ENCODE results near the gene DPP9. TPM values are rescaled to one million over a fixed set of nuclear protein-coding genes. Genes with fewer than 3 reads are reported as not detected.

The DPP9 gene
- total and polyA plus RNA-seq, 2 of the 8 experiments (the other 6 are each of a cell fraction or from before 2014, with no cell fraction given) = 11.6 to 40.7 TPM

DNA sequence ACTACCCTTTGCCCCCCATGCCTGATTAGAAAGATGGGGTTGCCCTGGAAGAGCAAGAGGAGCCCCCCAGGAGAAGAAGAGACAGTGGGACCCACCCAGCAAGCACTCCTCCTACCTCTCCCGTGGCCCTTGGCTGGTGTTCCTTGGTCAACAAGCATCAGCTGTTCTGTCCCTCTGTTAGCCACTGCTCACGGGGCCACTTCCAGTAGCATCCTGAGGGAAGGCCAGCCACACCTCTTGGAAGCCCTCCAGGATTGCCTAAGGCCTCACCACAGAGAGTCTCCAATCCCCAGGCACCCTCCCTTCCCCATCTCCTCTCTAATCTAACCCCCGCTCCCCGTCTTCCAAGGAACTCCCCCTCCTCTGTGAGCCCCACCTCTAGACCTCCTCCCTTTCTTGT is 15.1 kb upstream of the DPP9 start:
- Histone ChIP-seq H3K56ac (replicated peaks; ENCODE audit: insufficient read length, low read depth, low read length) (no peak overlapping the region), H2AFZ (ENCODE audit: low read length) (no peak overlapping the region), H3K9ac (replicated peaks in 1 of 4; ENCODE audit: extremely low read depth in 1 of 4, low read depth in 3 of 4, low read length in 3 of 4) (no peak overlapping the region), H2BK120ac (replicated peaks; ENCODE audit: low read depth, low read length) (no peak overlapping the region), H3K18ac (ENCODE audit: extremely low read depth, low read length) (no peak overlapping the region), H4K91ac (replicated peaks; ENCODE audit: insufficient read length, low read length) (no peak overlapping the region), H2AK5ac (ENCODE audit: low read depth, low read length) (no peak overlapping the region), H4K20me1 (replicated peaks in 1 of 2; ENCODE audit: control insufficient read depth in 1 of 2, insufficient read depth in 2 of 2, low read length in 2 of 2) (no peaks in the 10 kb centered on the region), H4K8ac (ENCODE audit: extremely low read depth, insufficient read depth, low read length) (no peak overlapping the region; the same call in 1 of the 2 replicates), H3K23me2 (ENCODE audit: low read depth, low read length) (peaks cover 3% of the 10 kb centered on the region; the same call in 1 of the 2 replicates), H2BK15ac (ENCODE audit: low read length) (no peak overlapping the region), H2BK12ac (ENCODE audit: low read depth, low read length) (no peak overlapping the region; the same call in 1 of the 2 replicates), H3K27ac (ENCODE audit: low read depth, low read length) (no peak overlapping the region), H3K23ac (ENCODE audit: insufficient read length) (no peak overlapping the region), H3K36me3 (ENCODE audit: control insufficient read depth in 2 of 4, insufficient read depth in 4 of 4, low read length in 3 of 4) (no peaks in the 10 kb centered on the region), H3K4me1 (replicated peaks in 1 of 4; ENCODE audit: control insufficient read depth in 3 of 4, insufficient read depth in 4 of 4, low read length in 3 of 4) (peaks cover 0 to 16% (median 9%) of the 10 kb centered on the region in 4 experiments; a peak in 5 of 7 replicates), H3K4me3 (ENCODE audit: extremely low read depth in 1 of 4, insufficient read depth in 2 of 4, low read depth in 3 of 4, low read length in 4 of 4) (no peak overlapping the region), H3K9me3 (ENCODE audit: insufficient read depth in 2 of 2, low read depth in 1 of 2, low read length in 1 of 2) (no peaks in the 10 kb centered on the region), H2BK5ac (ENCODE audit: low read depth, low read length) (no peak overlapping the region), H3K4ac (replicated peaks; ENCODE audit: insufficient read length, low read depth, low read length) (no peak overlapping the region), H2BK20ac (ENCODE audit: low read length) (no peak overlapping the region), H4K5ac (ENCODE audit: insufficient read length, low read depth, low read length) (no peak overlapping the region), H3K4me2 (ENCODE audit: insufficient read depth in 1 of 2, low read depth in 2 of 2, low read length in 2 of 2) (peak overlapping the region in 1 of 2 experiments; percentile 11; a peak in 1 of 4 replicates), H3K27me3 (replicated peaks in 1 of 4; ENCODE audit: control insufficient read depth in 3 of 4, extremely low read depth in 1 of 4, insufficient read depth in 3 of 4, low read length in 3 of 4) (no peaks in the 10 kb centered on the region; a peak in 1 of 7 replicates), H3K79me2 (ENCODE audit: control insufficient read depth in 1 of 2, insufficient read depth in 2 of 2, low read length in 2 of 2) (no peaks in the 10 kb centered on the region), H3K79me1 (ENCODE audit: low read depth, low read length) (no peaks in the 10 kb centered on the region), H3K14ac (ENCODE audit: insufficient read length) (no peak overlapping the region)
- no peak for DNase-seq (ENCODE audit: low read depth in 1 of 2, low spot score in 2 of 2)
- ChIA-PET POLR2A (ENCODE audit: partially characterized antibody) (interaction anchor here (0.5 to 1.3 kb wide), 2 partner anchors 30 to 109 kb away, joined by 3 to 5 read pairs; no protein-coding TSS in a partner anchor), CTCF (ENCODE audit: partially characterized antibody) (interaction anchor here (0.6 to 19.1 kb wide), 8 partner anchors 12 to 114 kb away, joined by 3 to 212 read pairs (median 4); partner anchors contain the start of gene FEM1A)
- 81% methylated on average over 3 of the region's 4 CpGs; no CpG with 5 or more reads in 1 of the 2 experiments for WGBS, 2 experiments (ENCODE audit: extremely low coverage in 1 of 2, insufficient coverage in 1 of 2, insufficient read length in 1 of 2, insufficient replicate concordance in 2 of 2, low coverage in 1 of 2, low lambda C conversion rate in 2 of 2, missing lambda C conversion rate in 1 of 2)
- no peak for FAIRE-seq
- TF ChIP-seq POU5F1 (IDR thresholded peaks at IDR 0.05; ENCODE audit: low read depth, low read length) (no peak), PHF8 (conservative IDR thresholded peaks at IDR 0.05; ENCODE audit: low read depth, low read length) (no peak), SUZ12 (IDR thresholded peaks at IDR 0.05; ENCODE audit: low read length) (no peak), KDM1A (IDR thresholded peaks at IDR 0.05; ENCODE audit: borderline replicate concordance, low read length) (no peak), HDAC6 (IDR thresholded peaks at IDR 0.05; ENCODE audit: low read depth, low read length) (no peak), KDM5A (IDR thresholded peaks at IDR 0.05; ENCODE audit: low read length) (no peak), YY1 (IDR thresholded peaks at IDR 0.05; ENCODE audit: low read depth, low read length) (no peak), EP300 (IDR thresholded peaks at IDR 0.05; ENCODE audit: borderline replicate concordance in 1 of 2, low read depth in 2 of 2, low read length in 2 of 2) (no peak), GABPA (IDR thresholded peaks at IDR 0.05; ENCODE audit: borderline replicate concordance, insufficient read depth, low read length) (no peak)
- TF ChIP-seq, protein P1, sequence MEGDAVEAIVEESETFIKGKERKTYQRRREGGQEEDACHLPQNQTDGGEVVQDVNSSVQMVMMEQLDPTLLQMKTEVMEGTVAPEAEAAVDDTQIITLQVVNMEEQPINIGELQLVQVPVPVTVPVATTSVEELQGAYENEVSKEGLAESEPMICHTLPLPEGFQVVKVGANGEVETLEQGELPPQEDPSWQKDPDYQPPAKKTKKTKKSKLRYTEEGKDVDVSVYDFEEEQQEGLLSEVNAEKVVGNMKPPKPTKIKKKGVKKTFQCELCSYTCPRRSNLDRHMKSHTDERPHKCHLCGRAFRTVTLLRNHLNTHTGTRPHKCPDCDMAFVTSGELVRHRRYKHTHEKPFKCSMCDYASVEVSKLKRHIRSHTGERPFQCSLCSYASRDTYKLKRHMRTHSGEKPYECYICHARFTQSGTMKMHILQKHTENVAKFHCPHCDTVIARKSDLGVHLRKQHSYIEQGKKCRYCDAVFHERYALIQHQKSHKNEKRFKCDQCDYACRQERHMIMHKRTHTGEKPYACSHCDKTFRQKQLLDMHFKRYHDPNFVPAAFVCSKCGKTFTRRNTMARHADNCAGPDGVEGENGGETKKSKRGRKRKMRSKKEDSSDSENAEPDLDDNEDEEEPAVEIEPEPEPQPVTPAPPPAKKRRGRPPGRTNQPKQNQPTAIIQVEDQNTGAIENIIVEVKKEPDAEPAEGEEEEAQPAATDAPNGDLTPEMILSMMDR (IDR thresholded peaks at IDR 0.05; ENCODE audit: control extremely low read depth in 1 of 3, insufficient read depth in 1 of 3, low read depth in 1 of 3, low read length in 3 of 3) = no peak
